GM23338 (cell line): ENCODE data around the gene EQTN.

Experiments used
- CREB1 ChIP-seq: fragments of 250-450 bp; sonication (Bioruptor Pico); IDR thresholded peaks from 2 replicates; pipeline ENCODE4 v1.5.0; 2020; ENCODE audit warnings: low read depth, mild to moderate bottlenecking, moderate library complexity
- CTCF ChIP-seq, 2 experiments: fragments of 200-600 bp in 1 of 2; sonication (generic) in 1 of 2; conservative IDR thresholded peaks; 2 replicates each; pipeline versions ENCODE4 v1.5.1 to v1.6.1; 2016 to 2017; ENCODE audit warnings: antibody characterized with exemption in 2 of 2, low read depth in 2 of 2, mild to moderate bottlenecking in 2 of 2, moderate library complexity in 1 of 2
- POLR2AphosphoS5 ChIP-seq: IDR thresholded peaks from 2 replicates; pipeline ENCODE4 v1.6.1; 2016; ENCODE audit warnings: antibody characterized with exemption, low read depth

- TF ChIP-seq POLR2AphosphoS5 (no peak), CTCF (conservative IDR thresholded peaks at IDR 0.05; ENCODE audit: low read depth in 2 of 2) (no peak), CREB1 (no peak)
These were observed 16.7 kb downstream of the EQTN start for GRCh38 chr9:27280249-27280648.
